A204.1 (cell line): ENCODE results near the gene DIP2C.
"Not testable (repeated sequence)": the region's sequence is repeated elsewhere in the genome, so short reads cannot be mapped to it uniquely, and the experiment has no call there.

ENCODE experiments used
- FAIRE-seq: peaks from 2 replicates; lab custom pipeline; 2012; peaks lifted over from hg19 to GRCh38; lab: Jason Lieb, UNC

Gene DIP2C

DNA sequence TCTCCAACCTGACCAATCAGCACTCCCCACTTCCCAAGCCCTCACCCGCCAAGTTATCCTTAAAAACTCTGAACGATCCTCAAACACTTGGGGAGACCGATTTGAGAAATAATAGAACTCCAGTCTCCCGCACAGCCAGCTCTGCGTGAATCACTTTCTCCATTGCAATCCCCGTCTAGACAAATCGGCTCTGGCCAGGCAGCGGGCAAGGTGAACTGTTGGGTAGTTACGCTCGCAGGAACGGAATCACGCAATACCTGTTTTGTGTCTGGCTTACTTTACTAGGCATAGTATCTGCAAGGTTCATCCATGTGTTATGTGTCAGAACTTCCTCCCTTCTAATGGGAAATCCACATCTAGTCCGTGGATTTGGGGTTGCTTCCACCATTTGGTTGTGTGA is 282.5 kb downstream of the DIP2C start:
- no peak for FAIRE-seq

DNA sequence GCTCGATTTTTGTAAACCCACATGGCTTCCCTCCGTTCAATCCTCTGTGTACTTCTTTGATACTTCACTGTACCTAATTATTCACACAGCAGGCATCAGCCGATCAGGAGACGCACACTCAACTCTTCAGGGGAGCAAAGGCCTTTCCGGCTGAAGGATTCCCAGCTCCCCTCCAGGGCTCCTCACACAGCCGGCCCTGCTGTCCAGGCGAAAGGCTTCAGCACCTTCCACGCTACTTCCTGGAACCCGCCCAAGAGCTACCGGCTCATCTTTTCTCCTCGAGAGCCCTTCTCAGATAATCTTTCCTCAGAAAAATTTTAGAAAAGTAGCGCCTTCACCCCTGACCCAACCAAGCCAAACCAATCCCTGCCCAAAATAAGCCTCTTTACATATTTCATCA is 283.8 kb downstream of the DIP2C start:
- no peak for FAIRE-seq

DNA sequence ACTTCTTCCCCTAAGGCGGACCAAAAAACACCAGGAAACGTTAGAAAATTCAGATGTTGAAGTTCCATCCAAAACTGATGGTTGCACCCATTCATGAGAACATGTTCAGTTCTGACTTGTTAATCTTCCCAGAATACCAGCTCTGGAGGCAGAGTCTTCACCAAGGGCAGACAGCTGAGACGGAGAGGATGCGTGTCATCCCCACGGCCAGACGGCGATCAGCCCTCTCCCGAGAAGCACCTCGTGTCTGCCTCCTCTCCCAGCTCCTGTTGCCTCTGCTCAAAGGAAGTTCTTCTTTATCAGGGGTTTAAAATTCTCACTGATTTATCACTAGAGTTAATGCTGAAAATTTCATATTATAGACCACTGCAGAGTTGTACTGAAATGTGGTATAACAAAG is 284.5 kb downstream of the DIP2C start:
- no peak for FAIRE-seq

DNA sequence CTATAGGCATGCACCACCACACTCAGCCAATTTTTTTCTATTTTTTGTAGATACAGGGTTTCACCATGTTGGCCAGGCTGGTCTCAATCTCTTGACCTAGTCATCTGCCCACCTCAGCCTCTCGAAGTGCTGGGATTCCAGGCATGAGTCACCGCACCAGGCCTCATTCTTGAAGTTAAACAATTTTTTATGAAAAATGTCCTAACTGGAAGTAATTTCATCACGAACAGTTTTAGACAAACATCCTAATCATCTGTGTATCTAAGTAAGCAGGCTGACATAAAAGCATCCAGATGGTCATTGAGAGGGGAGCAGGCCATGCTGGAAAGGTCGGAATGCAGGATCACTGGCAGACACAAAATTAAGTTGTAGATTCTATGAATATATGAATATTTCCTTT is 285.1 kb downstream of the DIP2C start:
- no peak for FAIRE-seq

DNA sequence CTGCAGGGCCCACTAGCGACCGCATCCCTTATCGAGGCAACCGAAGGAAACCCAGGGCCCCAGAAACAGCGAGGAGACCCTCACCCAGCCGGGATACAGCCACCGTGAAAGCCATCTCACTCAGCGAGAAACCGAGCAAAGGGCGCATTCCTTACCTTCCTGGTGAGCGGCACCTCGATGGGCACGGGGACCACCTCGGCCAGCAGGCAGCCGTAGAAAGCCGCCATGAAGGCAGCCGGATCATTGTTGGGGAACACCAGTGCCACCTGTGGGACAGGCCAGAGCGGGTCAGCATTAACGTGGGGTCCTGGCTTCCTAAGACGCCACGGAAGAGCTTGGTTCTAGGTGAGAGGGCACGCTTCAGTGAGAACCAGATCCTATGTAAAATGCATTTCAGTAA is 290.5 kb downstream of the DIP2C start:
- FAIRE-seq, result no peak

DNA sequence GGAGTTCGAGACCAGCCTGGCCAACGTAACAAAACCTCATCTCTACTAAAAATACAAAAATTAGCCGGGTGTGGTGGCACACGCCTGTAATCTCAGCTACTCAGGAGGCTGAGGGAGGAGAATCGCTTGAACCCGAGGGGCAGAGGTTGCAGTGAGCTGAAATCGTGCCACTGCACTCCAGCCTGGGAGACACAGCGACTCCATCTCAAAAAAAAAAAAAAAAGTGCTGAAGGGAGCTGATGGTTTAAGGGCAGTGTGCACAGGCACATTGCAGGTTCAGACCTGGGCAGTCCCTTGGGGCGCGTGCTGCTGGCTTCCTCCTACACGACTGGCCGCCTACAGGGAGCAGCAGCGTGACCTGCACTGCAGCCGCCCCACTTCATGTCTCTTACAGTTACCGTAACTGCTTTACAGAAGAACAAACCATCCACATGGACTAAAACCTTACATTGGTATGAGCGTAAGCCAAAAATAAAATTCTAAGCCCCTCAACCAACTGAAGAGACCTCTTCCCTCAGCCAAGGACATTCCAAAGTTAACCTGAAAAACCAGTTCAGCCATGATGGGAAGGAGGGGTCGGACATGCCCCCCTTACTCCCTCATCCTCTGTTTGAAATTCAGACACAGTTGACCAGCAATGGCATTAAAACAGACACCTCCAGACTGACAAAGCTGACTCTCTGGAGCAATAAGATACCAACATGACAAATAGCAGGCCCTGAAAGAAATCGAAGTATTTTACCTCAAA is 292.0 kb downstream of the DIP2C start:
- no peak for FAIRE-seq

DNA sequence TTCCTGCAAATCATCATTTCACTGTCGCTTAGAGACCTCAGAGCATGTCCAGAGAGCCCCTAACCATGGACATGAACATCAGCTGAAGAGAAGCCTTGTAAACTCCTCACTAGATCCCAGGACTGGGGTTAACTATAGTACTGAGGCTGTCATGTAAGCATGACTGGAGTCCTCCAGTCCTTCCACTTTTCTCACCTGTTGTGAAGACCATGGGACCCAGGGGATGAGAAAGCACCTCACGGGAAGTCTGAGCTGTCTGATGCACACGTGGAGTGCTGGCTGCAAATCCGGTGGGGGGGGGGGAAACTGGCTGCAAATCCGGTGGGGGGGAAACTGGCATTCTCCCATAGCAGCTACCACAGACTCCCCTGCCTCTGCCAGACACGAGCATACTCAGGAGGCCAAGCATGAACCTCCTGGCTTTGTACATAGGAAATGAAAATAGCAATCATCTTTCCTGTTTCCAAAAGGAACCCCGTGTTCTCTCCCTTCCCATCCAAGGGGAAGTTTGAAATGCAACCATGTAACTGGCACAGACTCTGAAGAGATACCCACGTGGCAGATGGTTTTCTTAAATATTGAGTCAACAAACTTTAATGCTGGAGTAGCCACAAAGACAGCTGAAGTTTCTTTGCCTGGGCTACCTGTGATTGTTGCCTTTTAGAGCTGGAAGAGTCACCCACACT is 292.8 kb downstream of the DIP2C start:
- FAIRE-seq, result no peak

DNA sequence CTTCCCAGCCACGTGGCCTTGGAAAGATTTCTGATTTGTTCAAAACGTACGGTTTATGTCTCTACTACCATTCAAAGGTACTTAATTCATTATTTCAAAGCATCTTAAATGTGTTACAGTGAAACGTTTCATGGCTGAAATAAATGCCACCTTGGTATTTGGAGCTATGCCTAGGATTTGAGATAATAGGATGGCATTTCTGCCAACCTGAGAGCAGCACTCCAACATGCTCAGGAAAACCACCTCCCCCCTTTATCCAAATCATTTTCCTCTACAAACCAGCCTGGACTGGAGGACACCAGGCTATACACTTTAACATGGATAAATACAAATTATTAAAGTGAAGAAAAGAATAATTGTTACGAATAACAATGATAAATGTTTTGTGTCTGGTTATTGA is 293.4 kb downstream of the DIP2C start:
- no peak for FAIRE-seq

DNA sequence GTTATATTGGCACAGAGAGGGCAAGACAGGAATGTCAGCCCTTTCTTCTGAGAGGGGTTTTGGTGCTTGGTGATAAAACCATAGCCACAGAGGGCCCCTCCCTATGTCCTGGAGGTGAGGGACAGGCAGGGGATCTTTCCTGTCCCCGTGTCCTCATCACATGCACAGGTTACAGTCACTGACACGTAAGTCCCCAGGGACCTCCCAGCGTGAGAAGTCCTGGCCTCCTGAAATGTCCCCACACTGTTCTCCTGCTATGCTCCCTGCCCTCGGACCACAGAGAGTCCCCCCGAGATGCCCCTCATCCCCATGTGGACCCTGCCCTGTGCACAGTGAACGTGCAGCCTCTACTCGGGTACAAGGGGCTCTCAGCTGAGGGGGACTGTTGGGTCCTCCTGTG is 293.8 kb downstream of the DIP2C start:
- FAIRE-seq, result no peak

DNA sequence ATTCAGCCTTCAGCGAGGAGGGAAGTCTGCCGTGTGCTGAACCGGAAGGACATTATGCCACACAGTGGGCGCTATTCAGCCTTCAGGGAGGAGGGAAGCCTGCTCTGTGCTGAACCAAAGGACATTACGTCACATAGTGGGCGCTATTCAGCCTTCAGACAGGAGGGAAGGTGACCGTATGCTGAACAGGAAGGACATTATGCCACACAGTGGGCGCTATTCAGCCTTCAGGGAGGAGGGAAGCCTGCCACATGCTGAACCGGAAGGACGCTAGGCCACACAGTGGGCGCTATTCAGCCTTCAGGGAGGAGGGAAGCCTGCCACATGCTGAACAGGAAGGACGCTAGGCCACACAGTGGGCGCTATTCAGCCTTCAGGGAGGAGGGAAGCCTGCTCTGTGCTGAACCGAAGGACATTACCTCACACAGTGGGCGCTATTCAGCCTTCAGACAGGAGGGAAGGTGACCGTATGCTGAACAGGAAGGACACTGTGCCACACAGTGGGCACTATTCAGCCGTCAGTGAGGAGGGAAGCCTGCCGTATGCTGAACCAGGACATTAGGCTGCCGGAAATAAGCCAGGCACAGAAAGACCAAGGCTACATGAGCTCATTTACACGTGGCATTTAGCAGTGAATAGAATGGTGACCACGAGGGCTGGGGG is 294.9 kb downstream of the DIP2C start:
- FAIRE-seq, result not testable (repeated sequence)

DNA sequence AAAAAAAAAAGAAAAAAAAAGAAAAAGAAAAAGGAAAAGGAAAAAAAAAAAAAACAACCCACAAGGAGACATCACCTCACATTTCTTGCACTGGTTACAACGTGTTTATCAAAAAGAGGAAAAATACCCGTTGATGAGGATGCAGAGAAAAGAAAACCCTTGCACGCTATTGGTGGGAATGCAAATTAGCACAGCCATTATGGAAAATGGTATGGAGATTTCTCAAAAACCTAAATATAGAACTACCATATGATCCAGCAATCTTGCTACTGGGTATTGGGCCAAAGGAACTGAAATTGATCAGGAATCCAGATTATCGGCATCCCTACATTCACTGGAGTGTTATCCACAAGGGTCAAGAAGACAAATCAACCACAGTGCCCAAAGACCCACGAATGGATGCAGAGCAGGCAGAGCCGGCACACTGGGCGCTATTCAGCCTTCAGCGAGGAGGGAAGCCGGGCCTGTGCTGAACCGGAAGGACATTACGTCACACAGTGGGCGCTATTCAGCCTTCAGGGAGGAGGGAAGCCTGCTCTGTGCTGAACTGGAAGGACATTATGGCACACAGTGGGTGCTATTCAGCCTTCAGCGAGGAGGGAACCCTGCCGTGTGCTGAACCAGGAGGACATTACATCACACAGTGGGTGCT is 295.6 kb downstream of the DIP2C start:
- no peak for FAIRE-seq

DNA sequence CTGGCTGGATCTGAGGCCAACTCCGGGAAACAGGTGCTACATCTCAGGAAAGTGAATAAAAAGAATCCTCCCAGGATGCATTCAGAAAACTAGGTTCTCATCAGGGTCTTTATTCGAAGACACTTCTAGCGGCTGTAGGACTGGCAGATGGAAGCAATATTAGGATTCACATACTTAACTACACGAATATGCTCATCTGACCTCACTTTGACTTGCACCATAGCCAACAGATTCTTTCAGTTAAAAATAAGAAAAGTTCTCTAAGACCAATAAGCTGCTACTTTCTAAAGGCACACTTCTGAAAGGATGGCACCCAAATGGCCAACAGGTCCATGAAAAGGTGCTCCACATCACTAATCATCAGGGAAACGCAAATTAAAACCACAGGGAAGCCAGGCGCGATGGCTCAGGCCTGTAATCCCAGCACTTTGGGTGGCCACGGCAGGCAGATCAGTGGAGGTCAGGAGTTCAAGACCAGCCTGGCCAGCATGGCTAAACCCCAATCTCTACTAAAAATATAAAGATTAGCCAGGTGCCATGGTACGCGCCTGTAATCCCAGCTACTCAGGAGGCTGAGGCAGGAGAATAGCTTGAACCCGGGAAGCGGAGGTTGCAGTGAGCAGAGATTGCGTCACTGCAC is 296.2 kb downstream of the DIP2C start:
- no peak for FAIRE-seq

DNA sequence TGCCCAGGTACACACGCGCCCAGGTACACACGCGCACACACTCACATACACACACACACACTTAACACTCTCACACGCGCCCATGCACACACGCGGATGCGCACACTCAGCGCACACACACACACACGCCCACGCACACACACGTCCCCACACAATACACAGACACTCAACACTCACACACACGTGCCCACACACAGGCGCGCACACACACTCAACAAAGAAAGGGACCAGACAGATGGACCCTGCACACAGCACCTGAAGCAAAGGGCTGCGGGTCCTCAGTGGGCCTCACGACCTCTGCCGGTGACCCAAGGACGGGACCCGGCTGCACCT is 296.8 kb downstream of the DIP2C start:
- no peak for FAIRE-seq

DNA sequence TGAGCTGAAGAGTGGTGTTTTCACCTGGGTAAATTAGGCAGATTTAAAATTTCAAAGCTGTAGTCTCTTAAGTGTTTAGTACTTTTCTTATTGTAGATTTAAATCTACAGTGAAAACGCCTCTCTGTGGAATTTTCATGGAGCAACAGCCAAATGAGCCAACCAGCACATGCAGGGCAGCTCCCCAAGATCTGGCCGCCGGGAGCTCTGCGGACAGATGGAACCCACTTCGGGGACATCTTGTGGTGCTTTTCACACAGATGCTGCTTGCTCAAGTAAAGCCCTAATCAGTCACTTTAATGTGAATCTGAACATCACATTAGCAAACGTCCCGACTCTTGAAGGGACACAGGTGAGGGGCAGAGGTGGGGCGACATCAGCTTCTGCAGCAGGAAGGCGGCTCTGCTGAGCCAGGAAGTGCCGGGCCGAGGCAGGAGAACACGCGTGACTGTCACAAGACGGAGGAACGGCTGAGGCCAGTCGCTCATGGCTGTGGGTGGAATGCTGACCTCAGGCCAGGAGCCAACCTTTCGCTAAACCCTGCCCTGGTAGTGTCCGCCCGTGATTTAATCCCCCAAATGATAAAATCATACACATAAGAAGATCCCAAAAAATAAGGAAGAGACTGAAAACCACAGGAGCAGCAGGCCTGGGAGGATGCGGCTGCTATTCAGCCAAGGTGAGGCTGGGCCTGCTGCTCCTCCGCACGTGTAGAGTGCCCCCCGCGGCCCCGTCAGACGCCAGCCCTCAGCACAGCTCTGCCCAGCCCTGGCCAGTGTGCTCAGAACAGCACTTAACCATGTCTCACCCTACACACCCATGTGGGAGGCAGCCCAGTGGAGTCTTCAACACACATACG is 297.4 kb downstream of the DIP2C start:
- no peak for FAIRE-seq

DNA sequence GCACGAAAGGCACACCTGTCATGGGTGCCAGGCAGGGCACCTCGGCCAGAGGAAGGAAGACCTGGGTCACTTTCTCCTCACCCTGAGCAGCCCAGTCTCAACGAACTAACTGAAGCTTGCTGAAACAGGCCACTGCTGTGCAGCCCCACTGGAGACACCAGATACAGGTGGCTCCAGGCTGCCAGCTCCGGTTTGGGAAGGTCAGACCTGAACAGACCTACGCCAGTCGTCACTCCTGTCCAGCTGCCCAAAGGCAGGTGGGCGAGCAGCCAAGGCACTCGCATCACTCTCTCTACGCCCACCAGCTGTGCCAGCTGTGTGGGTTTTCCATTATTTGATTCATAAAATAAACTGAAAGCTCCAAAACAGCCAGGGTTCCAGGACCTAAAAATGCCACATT is 298.2 kb downstream of the DIP2C start:
- no peak for FAIRE-seq

DNA sequence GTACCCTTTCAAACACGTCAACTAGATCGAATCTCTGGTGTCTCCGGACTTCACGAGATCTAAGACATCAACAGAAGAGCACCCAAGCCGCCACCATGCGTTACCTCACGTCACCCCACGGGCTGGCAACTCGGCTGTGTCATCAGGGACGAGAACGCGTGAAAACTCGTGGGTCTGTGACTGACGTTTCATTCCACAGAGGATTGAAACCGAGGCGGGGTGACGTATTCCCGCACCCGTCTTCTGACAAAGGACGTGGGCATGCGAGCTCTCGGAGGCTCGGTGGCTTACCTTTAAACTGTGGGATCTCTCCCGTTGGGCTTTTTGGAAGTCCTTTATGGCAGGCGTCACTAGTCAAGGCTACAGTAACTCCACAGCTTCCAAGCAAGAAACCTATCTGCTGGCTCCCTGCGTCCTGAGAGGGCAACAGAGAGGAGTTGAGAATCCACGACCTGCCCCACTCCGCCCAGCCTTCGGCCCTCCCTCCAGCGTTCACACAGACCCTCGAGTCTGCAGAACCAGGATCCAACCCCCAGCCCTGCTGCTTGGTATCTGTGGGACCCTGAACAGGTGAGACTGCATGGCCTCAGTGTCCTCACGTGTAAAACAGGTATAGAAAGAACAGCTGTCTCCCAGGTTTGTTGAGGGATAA is 298.9 kb downstream of the DIP2C start:
- FAIRE-seq, result no peak

DNA sequence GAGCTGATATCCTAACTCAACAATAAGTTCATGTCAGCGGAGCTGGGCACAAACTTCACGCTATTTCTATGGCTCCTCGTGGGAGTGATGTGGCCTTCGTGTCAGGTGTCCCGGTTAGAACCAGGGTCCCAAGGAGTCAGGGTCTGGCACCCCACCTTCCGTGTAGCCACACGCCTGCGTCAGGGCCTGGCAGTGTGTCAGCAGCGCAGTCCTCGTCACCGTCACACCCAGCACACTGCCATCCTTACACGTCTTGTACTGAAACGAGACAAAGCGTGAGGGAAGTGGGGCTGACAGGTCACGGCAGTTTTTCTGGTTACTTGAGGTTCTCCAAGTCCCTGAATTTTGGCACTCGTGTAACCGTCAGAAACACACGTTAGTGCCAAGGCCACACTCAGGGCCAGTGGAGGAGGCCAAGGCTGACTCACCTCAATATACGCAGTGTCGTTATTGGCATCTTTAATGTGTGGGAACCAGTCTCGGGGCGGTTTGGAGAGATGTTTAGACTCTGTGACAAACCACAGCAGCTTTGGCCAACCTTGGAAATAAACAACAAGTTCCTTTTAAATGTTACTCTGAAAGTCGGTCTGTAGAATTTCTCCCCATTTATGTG is 299.5 kb downstream of the DIP2C start:
- no peak for FAIRE-seq

DNA sequence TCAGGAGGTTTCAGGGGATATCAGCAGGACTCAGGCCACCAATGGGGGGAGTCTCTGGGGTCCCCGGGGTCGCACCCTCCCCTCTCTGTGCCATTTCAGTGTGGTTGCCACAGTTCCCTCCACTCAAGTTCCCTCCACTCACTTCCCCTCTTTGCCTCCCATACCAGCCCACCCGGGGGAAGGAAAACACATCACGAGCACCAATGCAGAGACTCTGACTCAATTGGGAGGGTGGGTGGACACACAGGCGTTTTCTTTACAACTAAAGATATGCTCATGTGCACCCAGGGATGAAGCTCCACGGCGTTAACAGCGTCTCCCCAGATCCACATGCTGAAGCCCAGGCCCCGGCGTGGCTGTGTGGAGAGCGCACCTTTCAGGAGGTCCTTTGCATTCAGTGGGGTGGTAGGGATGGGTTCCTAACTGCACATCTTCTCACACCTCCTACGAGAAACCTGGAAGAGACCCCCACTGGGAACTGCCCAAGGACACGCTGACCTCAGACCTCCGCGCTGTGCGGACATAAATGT is 300.1 kb downstream of the DIP2C start:
- no peak for FAIRE-seq

DNA sequence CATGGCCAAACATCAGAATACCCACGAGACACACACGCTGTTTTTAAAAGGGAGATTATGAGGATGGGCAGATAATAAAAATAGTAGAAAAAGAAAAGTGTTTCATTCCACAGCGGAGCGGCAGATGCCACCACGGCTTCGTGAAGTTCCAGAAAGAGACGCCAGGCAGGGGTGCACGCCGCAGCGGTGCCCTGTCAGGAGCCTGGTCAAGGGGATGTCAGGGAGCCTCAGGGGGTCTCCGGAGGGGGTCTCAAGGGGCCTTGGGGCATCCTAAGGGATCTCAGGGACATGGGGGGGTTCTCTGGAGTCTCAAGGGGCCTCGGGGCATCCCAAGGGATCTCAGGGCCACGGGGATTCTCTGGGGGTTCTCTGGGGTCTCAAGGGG is 300.8 kb downstream of the DIP2C start:
- FAIRE-seq, result no peak

DNA sequence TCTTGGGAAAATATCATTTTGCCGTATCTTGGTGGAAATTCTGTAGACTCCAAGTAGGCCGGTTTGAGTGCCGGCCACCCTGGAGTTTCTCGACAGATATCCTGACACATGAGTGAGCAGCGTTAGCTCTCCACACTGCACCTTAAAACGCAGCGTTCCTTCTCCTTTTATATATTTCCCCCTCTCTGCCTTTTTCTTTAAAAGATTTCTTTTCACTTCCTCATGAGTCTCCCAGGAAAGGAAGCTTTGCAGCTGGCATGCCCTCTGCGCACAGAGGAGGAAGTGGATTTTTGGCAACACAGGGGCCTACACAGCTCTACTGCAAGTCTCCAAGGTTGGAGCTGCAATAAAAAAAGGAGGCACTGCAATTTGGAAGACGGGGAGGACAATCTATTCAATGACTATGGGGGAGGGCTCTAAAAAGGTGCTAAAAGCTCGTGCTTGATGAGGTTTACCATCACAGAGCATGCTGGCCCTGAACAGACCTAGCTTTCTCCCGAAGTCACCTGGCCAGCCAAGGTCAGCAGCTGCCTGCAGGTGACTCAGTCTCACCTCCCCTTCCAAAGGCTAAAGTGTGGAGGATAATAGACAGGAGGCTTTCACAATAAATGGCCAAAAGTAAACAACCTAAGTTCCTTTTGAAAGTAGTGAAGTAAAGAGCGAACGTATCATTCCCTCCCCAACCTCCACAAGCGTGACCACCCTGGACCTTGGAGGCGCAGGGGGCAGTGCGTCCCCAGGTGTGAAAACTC is 301.4 kb downstream of the DIP2C start:
- no peak for FAIRE-seq
